Ovary (tissue), 9 donors: Measurements from ENCODE around the gene KMO. TPM values are rescaled to one million over a fixed set of nuclear protein-coding genes. Genes with fewer than 3 reads are reported as not detected.

ENCODE experiments used
- DNase-seq, 5 donors: peaks; one replicate each; pipeline ENCODE4 v3.0.0-alpha.2; 2019 to 2020
- H3K27ac ChIP-seq, 2 donors: fragments of 200-600 bp; one replicate each; pipeline versions ENCODE4 v1.5.1 to v1.8.0; 2019 to 2022
- H3K27me3 ChIP-seq: fragments of 200-600 bp; one replicate; pipeline ENCODE4 v1.8.0; 2022
- H3K36me3 ChIP-seq: fragments of 200-600 bp; sonication (generic); one replicate; pipeline ENCODE4 v1.5.1; 2019
- H3K4me1 ChIP-seq: one replicate; pipeline ENCODE4 v1.8.1; 2013; ENCODE audit warnings: mild to moderate bottlenecking, moderate library complexity; ENCODE audit not compliant: insufficient read depth
- H3K4me3 ChIP-seq: fragments of 200-600 bp; sonication (generic); one replicate; pipeline ENCODE4 v1.5.1; 2017
- H3K9me3 ChIP-seq, 2 donors: fragments of 200-600 bp in 1 of 2; sonication (generic) in 1 of 2; one replicate each; pipeline versions ENCODE4 v1.5.1 to v1.8.1; 2013 to 2019; ENCODE audit warnings: mild to moderate bottlenecking in 1 of 2, moderate library complexity in 1 of 2
- CTCF ChIP-seq, 3 donors: fragments of 450-650 bp in 2 of 3; fragments of 200-600 bp in 1 of 3; IDR thresholded peaks; one replicate each; pipeline versions ENCODE4 v1.5.1 to v1.8.0; 2016 to 2022; ENCODE audit warnings: antibody characterized with exemption in 3 of 3, mild to moderate bottlenecking in 1 of 3
- EP300 ChIP-seq: sonication (generic); formaldehyde crosslinking; IDR thresholded peaks from one replicate; pipeline ENCODE4 v1.6.1; 2017; ENCODE audit warnings: antibody characterized with exemption
- POLR2A ChIP-seq: fragments of 450-650 bp; IDR thresholded peaks from one replicate; pipeline ENCODE4 v1.6.1; 2017; ENCODE audit warnings: antibody characterized with exemption, mild to moderate bottlenecking, moderate library complexity
- WGBS, 3 donors: extraction: QIAGEN DNeasy Blood & Tissue Kit in 1 of 3; methylation state at CpG; one replicate each; pipeline versions ENCODE4 v1.1.5 to v1.1.7; 2013 to 2017; 5-methylcytosine and 5-hydroxymethylcytosine counted together
- intact Hi-C, 4 donors: fragments of 100-400 bp; cut with DNase I; formaldehyde crosslinking; loops; one replicate each; pipeline versions ENCODE4 v1.11.0 to v1.15.1; 2022 to 2023
- polyA plus RNA-seq, 2 donors: library from polyadenylated mRNA; stranded (reverse); fragments of 200-250 nt in 1 of 2; fragments of 350-450 nt in 1 of 2; fragmentation: Illumina TruSeq in 1 of 2; extraction: RNeasy Lipid Tissue Mini Kit (QIAGEN cat#74804) in 1 of 2; gene quantifications; one replicate each; pipeline ENCODE4 v1.2.3, GENCODE V29; 2013 to 2014
- total RNA-seq, 7 donors: library from RNA; depleted of rRNA in 2 of 7; stranded (reverse); fragments of >200 nt in 2 of 7; fragmentation: NEBNext Ultra II Directional in 3 of 7; extraction: Animal tissue kit (Norgen Biotek cat#: 25700) in 3 of 7; gene quantifications; one replicate each; pipeline versions ENCODE4 v1.1.0 to v1.2.4, GENCODE V29; 2016 to 2023
- donor health status: DM: no; HTN: no; CAD: no; lungs with moderate emphysema.
- donor health status: DM: no; HTN: no; CAD: no.
- donor health status: Bipolar disorder and iron deficiency.
- donor health status: DM: yes; HTN: yes; CAD: no.
- donor health status: DM: no; HTN: no; CAD: no.
- donor health status: DM: yes; HTN: yes; CAD: no.

Gene KMO
- total and polyA plus RNA-seq, 9 donors: 0.12 to 2.0 (median 0.43) TPM; not detected in 1

DNA sequence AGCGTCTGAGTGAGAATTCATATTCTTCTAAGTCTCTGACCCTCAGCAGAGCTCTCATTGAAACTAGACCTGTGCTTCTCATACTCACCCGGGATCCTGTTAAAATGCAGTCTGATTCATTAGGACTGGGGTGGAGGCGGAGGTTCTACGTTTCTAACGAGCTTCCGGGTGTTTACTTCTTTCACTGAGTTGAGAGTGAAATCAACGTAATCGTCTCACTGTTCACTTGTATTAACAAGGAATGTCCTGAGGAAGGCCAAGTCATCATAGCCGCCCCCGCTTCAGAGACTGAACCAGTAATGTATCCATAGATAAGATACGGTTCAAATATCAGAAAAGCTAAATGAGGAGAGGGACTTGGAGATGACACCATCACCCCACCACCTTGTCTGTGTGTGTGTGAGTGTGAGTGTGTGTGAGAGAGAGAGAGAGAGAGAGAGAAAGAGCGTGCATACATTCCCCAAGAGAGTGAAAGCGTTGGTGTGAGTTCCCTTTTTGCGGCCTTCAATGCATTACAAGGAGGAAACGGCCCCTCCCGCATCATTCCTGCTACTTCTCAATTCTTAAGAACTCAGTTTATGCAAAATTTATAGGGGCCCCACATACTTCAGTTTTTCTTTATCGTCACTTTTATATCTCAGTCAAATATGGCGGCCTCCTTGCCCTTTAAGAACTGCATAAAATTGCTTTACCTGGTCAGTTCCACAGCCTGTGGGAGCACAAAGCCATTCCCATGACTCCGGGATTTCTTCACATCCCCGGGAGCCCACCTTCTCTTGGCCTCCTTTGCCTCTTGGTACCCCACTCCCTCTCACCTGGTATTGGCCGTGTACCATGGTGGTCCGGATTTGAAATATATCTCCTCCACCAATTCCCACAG lies 19.8 kb downstream of the KMO start:
- TF ChIP-seq EP300 (no peak), POLR2A (no peak), CTCF (IDR thresholded peaks at IDR 0.05) (no peak)
- Histone ChIP-seq H3K36me3 (no peaks in the 10 kb centered on the region), H3K4me3 (no peak overlapping the region), H3K27me3 (no peaks in the 10 kb centered on the region), H3K27ac (no peak overlapping the region), H3K9me3 (no peaks in the 10 kb centered on the region), H3K4me1 (no peaks in the 10 kb centered on the region)
- 56 to 72% (median 63%) methylated on average over 22 of the region's 22 CpGs for WGBS, 3 donors
- intact Hi-C loops: no loop called here
- DNase-seq: no peak

DNA sequence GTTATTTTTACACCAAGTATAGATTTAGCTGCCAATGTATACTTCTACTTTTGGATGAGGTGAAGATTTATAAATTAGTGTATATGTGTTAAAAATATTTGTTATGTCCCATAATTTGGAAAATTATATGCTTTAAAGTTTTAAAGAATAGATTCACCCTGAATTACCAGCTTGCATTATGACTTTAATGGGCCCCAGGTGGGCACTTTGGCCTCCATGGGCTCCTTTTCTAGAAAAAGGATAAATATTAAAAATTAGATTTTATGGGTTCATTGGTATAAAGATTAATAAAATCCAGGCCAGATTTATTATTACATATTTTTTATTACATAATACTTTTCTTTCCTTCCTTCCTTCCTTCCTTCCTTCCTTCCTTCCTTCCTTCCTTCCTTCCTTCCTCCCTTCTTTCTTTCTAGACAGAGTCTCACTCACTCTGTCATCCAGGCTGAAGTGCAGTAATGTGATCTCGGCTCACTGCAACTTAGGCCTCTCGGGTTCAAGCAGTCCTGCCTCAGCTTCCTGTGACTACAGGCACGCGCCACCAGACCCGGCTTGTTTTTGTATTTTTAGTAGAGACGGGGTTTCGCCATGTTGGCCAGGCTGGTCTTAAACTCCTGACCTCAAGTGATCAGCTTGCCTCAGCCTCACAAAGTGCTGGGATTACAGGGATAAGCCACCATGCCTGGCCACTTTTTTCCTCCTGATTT lies 21.9 kb downstream of the KMO start:
- Histone ChIP-seq H3K4me1 (no peaks in the 10 kb centered on the region), H3K9me3 (no peaks in the 10 kb centered on the region), H3K27ac (no peak overlapping the region), H3K36me3 (no peaks in the 10 kb centered on the region), H3K27me3 (no peaks in the 10 kb centered on the region), H3K4me3 (no peak overlapping the region)
- no peak for DNase-seq
- 87 to 91% (median 89%) methylated on average over 7 of the region's 7 CpGs for WGBS, 3 donors
- intact Hi-C loops: no loop called here
- TF ChIP-seq POLR2A (no peak), EP300 (no peak), CTCF (IDR thresholded peaks at IDR 0.05) (no peak)

DNA sequence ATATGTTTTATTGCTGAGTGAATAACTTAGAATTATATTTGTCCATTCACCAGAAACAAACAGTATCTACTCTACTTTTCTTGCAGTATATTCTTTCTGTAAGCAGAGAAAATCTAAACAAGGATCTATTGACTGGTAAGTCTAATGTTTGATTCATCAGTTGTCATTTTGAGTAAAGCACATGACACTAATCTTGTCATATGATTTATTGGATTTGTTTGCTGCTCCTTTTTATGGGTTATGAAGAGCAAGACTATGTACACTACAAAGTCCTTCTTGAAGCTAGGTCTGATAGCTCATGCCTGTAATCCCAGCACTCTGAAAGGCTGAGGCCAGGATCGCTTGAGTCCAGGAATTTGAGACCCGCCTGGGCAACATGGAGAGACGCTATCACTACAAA lies 23.3 kb downstream of the KMO start:
- Histone ChIP-seq H3K4me3 (no peak overlapping the region), H3K4me1 (no peaks in the 10 kb centered on the region), H3K27ac (no peak overlapping the region), H3K9me3 (no peaks in the 10 kb centered on the region), H3K27me3 (no peaks in the 10 kb centered on the region), H3K36me3 (no peaks in the 10 kb centered on the region)
- TF ChIP-seq EP300 (no peak), POLR2A (no peak), CTCF (IDR thresholded peaks at IDR 0.05) (no peak)
- 90 to 97% (median 94%) methylated on average over 3 of the region's 3 CpGs for WGBS, 3 donors
- no peak for DNase-seq
- intact Hi-C loops: no loop called here

DNA sequence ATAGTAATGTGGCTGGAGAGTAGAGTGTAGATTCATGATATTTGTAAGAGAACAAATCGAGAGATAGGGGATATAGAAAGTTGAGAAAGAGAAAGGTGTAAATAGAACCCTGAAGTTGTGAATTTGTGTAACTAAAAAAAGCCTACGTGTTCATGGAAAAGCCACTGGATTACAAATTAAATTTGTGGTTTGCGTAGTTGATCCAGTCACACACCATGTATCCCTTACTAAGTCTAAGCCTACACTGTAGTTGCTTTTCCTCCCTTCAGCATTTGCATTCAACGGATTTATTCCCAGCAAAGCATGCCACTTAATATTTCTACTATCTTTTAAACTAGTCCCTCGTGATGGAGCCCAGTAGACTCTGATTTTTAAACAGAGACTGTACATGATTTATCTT lies 24.9 kb downstream of the KMO start:
- H3K4me3 ChIP-seq: no peak overlapping the region
- no peak for TF ChIP-seq POLR2A
- TF ChIP-seq CTCF (IDR thresholded peaks at IDR 0.05): no peak
- TF ChIP-seq EP300: no peak
- H3K27me3 ChIP-seq: no peaks in the 10 kb centered on the region
- 87 to 92% (median 91%) methylated on average over 5 of the region's 5 CpGs for WGBS, 3 donors
- H3K27ac ChIP-seq: no peak overlapping the region
- no peak for DNase-seq
- intact Hi-C loops: no loop called here
- no peaks in the 10 kb centered on the region for H3K36me3 ChIP-seq
- no peaks in the 10 kb centered on the region for H3K9me3 ChIP-seq
- no peaks in the 10 kb centered on the region for H3K4me1 ChIP-seq
